Neutrophil (primary cell): ENCODE results near the gene MRPS31.

ENCODE experiments used
- H3K27ac ChIP-seq: fragments of 200-600 bp; sonication (generic); 2 replicates; pipeline ENCODE4 v1.5.1; 2016; ENCODE audit warnings: mild to moderate bottlenecking, moderate library complexity
- H3K27me3 ChIP-seq: fragments of 200-600 bp; sonication (generic); 2 replicates; pipeline ENCODE4 v1.6.0; 2016; ENCODE audit warnings: mild to moderate bottlenecking
- H3K36me3 ChIP-seq: fragments of 200-600 bp; sonication (generic); 2 replicates; pipeline ENCODE4 v1.5.1; 2017
- H3K4me1 ChIP-seq, 2 experiments: fragments of 200-600 bp in 1 of 2; sonication (generic) in 1 of 2; 1 replicate in 1 of 2; 2 replicates in 1 of 2; pipeline versions ENCODE4 v1.5.1 to v1.6.1; 2013 to 2016; ENCODE audit warnings: low read depth in 1 of 2, low read length in 1 of 2, mild to moderate bottlenecking in 1 of 2, moderate library complexity in 1 of 2; ENCODE audit not compliant: control insufficient read depth in 1 of 2, insufficient read depth in 1 of 2
- H3K4me3 ChIP-seq, 2 experiments: fragments of 200-600 bp in 1 of 2; sonication (generic) in 1 of 2; 1 replicate in 1 of 2; 2 replicates in 1 of 2; pipeline ENCODE4 v1.5.1; 2013 to 2016; ENCODE audit warnings: low read depth in 1 of 2, low read length in 1 of 2, mild to moderate bottlenecking in 1 of 2, moderate library complexity in 1 of 2
- H3K9me3 ChIP-seq: fragments of 200-600 bp; sonication (generic); 2 replicates; pipeline ENCODE4 v1.5.1; 2016
- TF ChIP-seq, protein P1 (sequence below): fragments of 200-600 bp; sonication (generic); IDR thresholded peaks from 2 replicates; pipeline ENCODE4 v1.5.1; 2016; ENCODE audit warnings: antibody characterized with exemption

The MRPS31 gene

DNA sequence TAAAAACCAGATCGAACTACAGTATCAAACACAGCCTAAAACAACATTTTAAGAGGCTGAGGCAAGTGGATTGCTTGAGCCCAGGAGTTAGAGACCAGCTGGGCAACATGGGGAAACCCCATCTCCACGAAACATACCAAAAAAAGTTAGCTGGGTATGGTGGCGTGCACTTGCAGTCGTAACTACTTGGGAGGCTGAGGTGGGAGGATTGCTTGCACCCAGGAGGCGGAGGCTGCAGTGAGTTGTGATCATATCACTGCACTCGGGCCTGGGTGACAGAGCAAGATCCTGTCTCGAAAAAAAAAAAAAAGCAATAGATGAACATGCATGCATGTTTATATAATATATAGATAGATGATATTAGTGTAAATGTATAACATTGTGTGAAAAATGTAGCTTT is 5.2 kb upstream of the MRPS31 start:
- Histone ChIP-seq H3K4me3 (peak overlapping the region; percentile 36 to 48), H3K27ac (peak overlapping the region; percentile 76), H3K4me1 (peaks cover 17 to 23% of the 10 kb centered on the region in 2 experiments), H3K36me3 (no peaks in the 10 kb centered on the region), H3K9me3 (no peaks in the 10 kb centered on the region), H3K27me3 (no peaks in the 10 kb centered on the region)
- TF ChIP-seq, protein P1, sequence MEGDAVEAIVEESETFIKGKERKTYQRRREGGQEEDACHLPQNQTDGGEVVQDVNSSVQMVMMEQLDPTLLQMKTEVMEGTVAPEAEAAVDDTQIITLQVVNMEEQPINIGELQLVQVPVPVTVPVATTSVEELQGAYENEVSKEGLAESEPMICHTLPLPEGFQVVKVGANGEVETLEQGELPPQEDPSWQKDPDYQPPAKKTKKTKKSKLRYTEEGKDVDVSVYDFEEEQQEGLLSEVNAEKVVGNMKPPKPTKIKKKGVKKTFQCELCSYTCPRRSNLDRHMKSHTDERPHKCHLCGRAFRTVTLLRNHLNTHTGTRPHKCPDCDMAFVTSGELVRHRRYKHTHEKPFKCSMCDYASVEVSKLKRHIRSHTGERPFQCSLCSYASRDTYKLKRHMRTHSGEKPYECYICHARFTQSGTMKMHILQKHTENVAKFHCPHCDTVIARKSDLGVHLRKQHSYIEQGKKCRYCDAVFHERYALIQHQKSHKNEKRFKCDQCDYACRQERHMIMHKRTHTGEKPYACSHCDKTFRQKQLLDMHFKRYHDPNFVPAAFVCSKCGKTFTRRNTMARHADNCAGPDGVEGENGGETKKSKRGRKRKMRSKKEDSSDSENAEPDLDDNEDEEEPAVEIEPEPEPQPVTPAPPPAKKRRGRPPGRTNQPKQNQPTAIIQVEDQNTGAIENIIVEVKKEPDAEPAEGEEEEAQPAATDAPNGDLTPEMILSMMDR, result no peak

DNA sequence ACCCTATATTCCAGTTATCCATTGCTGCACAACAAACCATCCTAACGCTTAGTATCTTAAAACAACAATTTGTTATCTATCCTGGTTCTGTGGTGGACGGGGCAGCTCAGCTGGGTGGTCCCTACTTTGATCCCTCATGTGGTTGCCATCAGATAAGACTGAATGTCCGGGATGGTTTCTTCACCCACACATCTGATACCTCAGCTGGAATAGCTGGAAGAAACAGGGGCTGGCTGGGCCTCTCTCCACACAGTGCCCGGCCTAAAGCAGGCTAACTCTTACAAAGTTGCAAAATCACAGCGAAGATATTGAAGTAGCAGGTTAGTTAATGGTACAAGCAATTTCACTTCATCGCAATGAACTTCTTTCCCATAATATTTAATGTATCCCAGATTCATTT is 3.7 kb upstream of the MRPS31 start:
- Histone ChIP-seq H3K27me3 (no peaks in the 10 kb centered on the region), H3K36me3 (no peaks in the 10 kb centered on the region), H3K27ac (no peak overlapping the region), H3K4me1 (peaks cover 24 to 34% of the 10 kb centered on the region in 2 experiments), H3K4me3 (no peak overlapping the region), H3K9me3 (no peaks in the 10 kb centered on the region)
- TF ChIP-seq, protein P1, result no peak

DNA sequence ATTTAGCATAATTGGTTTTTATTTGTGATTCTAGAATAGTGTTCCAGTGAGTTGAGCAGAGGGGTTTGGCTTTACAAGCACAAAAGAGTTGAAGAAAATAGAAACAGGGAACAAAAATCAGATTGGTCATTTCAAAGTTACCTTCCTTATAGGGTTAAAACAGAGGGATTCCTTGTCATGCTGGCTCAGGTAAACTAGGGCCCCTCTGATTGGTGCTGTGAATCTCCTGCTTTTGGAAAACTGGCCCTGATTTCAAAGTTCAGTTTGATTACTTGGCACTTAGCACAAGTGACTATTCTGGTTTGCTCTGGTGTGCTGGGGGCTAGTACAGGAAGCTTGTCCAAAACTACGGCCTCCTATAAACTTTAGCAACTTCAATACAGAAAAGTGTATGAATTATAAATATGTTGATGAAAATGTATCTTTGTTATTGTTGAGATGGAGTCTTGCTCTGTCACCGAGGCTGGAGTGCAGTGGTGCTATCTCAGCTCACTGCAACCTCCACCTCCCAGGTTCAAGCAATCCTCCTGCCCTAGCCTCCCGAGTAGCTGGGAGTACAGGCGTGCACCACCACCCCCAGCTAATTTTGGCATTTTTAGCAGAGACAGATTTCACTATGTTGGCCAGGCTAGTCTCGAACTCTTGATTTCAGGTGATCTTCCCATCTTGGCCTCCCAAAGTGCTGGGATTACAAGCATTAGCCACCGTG is 1.9 kb upstream of the MRPS31 start:
- no peak overlapping the region for H3K27ac ChIP-seq
- H3K36me3 ChIP-seq, result no peaks in the 10 kb centered on the region
- TF ChIP-seq, protein P1, result no peak
- no peak overlapping the region for H3K4me3 ChIP-seq
- H3K4me1 ChIP-seq, result peaks cover 24 to 33% of the 10 kb centered on the region in 2 experiments
- no peaks in the 10 kb centered on the region for H3K27me3 ChIP-seq
- no peaks in the 10 kb centered on the region for H3K9me3 ChIP-seq

DNA sequence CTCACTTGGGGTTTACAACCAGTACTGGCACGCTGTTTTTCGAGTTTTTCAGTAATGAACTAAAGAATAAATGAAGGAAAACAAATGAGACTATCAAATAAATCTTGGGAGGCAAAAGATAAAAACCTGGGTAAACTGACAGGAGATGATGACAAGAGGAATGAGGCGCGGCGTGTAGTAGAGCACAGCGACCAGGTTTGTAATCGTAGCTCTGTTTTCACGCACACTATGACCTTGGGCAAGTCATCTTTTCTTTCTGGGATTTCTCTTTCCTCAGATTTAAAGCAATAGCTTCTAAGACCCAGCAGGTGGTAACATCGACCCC is 419 bp downstream of the MRPS31 start:
- H3K27ac ChIP-seq, result peak overlapping the region; percentile 79
- TF ChIP-seq, protein P1, result no peak
- H3K9me3 ChIP-seq, result no peaks in the 10 kb centered on the region
- peaks cover 7 to 11% of the 10 kb centered on the region in 2 experiments for H3K4me1 ChIP-seq
- H3K36me3 ChIP-seq, result peaks cover 9% of the 10 kb centered on the region
- peak overlapping the region; percentile 84 to 91 for H3K4me3 ChIP-seq
- H3K27me3 ChIP-seq, result no peaks in the 10 kb centered on the region

DNA sequence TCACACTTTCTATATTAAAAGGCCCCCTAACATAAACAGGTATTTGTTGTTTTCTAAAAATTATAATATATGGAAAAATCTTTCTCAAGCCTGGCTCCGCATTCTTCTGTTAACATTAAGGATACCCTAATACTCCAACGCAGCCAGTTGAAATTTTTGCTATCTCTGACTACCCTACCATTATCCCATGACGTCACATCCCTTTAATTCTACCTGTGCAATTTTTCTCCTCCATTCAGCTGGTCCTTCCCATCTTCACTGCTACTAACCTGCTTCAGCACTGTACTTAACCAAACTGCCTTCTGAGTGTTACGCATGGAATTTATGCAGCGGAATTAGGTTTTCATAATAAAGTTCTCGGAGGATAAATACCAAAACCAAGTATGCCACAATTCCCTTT is 1.0 kb downstream of the MRPS31 start:
- Histone ChIP-seq H3K9me3 (no peaks in the 10 kb centered on the region), H3K27me3 (no peaks in the 10 kb centered on the region), H3K27ac (no peak overlapping the region), H3K4me1 (peaks cover 7 to 11% of the 10 kb centered on the region in 2 experiments), H3K4me3 (peak overlapping the region; percentile 84 to 91), H3K36me3 (peaks cover 13% of the 10 kb centered on the region)
- TF ChIP-seq, protein P1, result no peak
